GM19023 (cell line): ENCODE data around the gene TTBK1.

ENCODE experiments used
- ATAC-seq: cut with Tn5 transposase; IDR thresholded peaks from one replicate; pipeline ENCODE4 v1.9.1; 2021; ENCODE audit warnings: mild to moderate bottlenecking, moderate library complexity; ENCODE audit not compliant: unreplicated experiment

TTBK1 gene

DNA sequence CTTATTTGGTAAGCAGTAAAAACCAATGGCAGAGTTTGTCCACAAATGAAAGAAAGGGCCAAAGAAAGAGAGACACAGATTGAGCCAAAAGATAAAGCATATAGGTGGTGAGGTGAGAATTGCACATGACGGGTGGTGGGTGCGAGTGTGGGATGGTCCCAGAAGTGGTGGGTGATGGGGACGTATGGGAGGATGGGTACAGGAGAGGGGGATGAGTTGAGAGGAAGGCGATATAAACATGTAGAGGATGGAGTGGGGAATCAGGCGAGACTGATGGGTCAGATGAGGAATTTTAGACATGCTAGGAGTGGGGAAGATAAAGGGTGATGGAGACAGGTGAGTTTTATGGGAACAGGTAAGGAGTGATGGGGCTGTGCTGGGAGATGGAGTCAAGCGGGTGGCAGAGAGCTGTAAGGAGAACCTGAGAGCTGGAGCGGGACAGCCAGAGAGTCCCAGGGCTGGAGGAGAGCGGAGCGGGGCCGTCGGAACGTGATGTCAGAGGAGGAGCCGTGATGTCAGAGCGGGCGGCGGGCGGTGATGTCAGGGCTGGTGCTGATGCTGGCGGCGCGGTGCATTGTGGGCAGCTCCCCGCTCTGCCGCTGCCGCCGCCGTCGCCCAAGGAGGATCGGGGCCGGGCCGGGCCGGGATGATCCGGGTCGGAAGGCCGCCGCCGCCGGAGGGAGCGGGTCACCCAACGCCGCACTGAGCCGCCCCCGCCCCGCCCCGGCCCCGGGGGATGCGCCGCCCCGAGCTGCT lies at the start of gene TTBK1:
TSS of gene TTBK1 (plus strand) at position 574 of the 756 bp plus-strand sequence. CDS start 3,180 bp downstream, outside the sequence.
- ATAC-seq = no peak

DNA sequence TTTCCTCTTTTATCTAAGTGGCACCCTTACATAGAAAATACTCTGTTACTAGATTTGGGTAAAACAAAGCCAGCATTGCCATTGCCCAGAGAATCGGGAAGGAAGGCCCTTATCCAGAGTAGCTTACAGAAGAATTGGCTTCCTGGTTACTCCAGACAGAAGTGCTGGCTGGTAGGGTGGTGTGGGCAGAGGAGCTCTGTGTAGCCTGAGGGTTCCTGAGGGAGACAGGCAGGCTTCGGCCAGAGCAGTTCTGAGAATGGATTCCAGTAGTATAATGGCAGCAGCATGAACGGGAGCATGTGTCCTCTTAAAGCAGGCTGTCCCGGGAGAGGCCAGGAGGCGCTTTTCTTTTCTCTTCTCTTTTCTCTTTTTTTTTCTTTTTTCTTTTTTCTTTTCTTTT lies 49.4 kb upstream of the TTBK1 start:
- ATAC-seq = no peak

DNA sequence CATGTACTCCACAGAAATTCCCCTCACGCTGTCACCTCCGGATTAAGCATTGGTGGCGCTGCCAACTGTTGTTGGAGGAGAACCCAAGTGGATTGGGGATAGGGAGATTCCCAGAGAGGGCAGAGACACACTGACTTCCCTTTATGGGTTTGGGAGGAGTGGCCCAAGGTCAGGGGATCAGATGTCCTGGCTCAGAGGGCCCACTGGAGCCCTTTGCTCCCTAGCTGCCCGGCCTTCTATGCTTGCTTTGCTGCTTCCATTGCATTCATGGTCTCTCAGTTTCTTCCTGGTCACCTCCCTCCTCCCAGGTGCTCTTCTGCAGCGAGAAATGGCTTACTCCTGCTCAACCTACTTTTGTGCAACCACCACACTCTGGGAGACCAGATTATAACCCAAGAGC lies 46.9 kb upstream of the TTBK1 start:
- no peak for ATAC-seq

- ATAC-seq = no peak
Observed at GRCh38 chr6:43199912-43200311, 43.4 kb upstream of the TTBK1 start.

- no peak for ATAC-seq
Observed at GRCh38 chr6:43200541-43200940, 42.7 kb upstream of the TTBK1 start.

DNA sequence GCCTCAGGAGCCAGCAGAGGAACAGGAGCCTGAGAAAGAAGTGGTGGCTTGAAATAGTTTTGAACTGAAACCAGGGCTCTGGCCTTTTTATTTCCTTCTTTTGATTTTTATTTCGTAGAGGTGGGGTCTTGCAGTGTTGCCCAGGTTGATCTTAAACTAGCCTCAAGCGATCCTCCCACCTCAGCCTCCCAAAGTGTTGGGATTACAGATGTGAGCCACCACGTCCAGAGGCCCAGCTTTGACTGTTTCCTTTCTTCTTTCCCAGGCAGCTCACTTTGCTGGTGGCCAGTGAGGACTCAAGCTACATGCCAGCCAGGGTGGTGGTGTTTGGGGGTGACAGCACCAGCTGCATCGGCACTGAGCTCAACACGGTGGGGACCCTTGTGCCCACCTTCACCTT lies 40.8 kb upstream of the TTBK1 start:
- no peak for ATAC-seq

- no peak for ATAC-seq
Observed at GRCh38 chr6:43203029-43203717, 40.1 kb upstream of the TTBK1 start.

- no peak for ATAC-seq
Observed at GRCh38 chr6:43203718-43204095, 39.6 kb upstream of the TTBK1 start.

DNA sequence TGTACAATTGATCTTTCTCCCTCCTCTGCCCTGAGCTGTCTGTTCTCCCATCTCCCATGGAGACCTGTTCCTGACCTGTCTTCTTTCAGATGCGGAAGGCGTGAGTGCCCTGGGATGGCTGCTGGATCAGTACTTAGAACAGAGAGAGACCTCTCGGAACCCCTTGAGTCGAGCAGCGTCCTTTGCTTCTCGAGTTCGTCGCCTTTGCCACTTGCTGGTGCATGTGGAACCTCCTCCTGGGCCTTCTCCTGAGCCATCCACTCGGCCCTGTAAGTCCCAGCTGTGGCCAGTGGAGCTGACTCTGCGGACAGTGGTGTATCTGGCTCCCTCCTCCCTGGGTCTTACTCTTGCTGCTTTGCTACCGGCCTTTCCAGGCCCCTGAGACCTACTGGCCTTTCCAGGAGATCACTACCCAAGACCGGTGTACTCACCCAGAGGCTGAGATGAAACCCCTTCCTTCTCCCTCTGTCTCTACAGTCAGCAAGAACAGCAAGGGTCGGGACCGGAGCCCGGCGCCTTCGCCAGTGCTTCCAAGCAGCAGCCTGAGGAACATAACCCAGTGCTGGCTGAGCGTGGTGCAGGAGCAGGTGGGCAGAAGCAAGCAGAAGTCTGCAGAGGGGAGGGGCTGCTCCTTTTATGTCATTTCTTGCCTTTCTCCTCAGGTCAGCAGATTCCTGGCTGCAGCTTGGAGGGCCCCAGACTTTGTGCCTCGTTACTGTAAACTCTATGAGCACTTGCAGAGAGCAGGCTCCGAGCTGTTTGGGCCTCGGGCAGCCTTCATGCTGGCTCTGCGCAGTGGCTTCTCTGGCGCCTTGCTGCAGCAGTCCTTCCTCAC lies 38.8 kb upstream of the TTBK1 start:
- no peak for ATAC-seq

GRCh38 chr6:43205849-43206248 lies 37.4 kb upstream of the TTBK1 start:
- ATAC-seq = no peak

DNA sequence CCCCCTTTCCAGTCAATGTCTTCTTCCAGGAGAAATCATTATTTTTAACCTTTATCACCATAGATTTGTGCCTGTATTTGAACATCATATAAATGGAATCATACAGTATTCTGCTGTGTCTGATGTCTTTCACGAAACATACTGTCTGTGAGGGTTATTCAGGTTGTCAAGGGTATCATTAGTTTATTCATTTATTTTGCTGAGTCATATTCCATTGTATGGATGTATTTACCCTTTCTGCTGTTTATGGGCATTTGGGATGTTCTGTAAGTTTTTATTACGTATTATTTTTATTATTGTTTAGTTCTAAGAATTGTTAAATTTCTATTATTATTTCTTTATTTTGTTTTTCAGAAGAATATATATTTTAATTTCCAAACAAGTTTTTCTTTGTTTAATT lies 36.0 kb upstream of the TTBK1 start:
- no peak for ATAC-seq

DNA sequence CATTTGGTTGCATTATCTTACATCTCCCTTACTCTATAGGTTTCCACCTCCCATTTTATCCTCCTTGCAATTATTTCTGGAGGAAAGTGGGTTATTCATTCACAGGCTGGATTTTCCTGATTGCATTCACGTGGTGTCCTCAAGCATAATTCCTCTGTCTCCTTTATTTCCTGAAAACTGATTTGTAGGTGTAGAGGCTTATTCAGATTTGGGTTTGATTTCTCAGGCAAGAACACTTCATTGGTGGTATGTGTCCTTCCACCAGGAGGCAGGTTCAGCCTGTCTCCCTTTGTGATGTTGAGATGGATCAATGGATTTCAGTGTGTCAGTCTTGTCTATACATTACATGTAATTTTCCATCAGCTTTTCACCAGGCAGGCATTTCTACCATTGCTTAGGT lies 31.3 kb upstream of the TTBK1 start:
- ATAC-seq = no peak

GRCh38 chr6:43213431-43213830 lies 29.9 kb upstream of the TTBK1 start:
- no peak for ATAC-seq

GRCh38 chr6:43215066-43215465 lies 28.2 kb upstream of the TTBK1 start:
- ATAC-seq = no peak

DNA sequence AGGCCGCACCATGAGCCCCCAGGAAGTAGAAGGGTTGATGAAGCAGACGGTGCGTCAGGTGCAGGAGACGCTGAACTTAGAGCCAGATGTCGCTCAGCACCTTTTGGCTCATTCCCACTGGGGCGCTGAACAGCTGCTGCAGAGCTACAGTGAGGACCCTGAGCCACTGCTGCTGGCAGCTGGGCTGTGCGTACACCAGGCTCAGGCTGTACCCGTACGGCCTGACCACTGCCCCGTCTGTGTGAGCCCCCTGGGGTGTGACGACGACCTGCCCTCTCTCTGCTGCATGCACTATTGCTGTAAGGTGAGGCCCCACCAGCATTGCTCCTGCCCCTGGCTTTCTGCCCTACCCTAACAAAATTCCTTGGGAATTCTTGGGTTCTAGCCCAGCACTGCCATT lies 27.1 kb upstream of the TTBK1 start:
- no peak for ATAC-seq

DNA sequence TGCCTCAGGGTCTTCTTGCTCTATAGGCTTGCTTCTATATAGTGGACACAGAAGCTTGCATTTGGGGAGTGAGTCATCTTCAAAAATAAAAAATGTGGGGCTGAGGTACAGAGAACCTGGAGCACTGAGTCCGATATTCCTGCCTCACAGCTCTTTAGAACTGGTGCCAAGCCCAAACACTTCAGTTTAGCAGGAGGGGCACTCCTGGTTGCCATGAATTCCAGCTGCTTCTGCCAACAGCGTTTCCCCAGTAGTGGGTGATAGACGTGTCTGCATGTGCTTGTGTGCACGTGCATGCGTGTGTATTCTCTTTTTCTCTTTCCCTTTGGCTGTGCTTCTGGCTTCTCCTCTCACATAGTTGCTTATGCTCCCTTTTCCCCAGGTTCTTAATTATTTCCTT lies 25.9 kb upstream of the TTBK1 start:
- ATAC-seq = no peak

GRCh38 chr6:43219119-43219518 lies 24.2 kb upstream of the TTBK1 start:
- no peak for ATAC-seq

- ATAC-seq = no peak
Observed at GRCh38 chr6:43219814-43220213, 23.5 kb upstream of the TTBK1 start.

- ATAC-seq = no peak
Observed at GRCh38 chr6:43220439-43220951, 22.8 kb upstream of the TTBK1 start.

DNA sequence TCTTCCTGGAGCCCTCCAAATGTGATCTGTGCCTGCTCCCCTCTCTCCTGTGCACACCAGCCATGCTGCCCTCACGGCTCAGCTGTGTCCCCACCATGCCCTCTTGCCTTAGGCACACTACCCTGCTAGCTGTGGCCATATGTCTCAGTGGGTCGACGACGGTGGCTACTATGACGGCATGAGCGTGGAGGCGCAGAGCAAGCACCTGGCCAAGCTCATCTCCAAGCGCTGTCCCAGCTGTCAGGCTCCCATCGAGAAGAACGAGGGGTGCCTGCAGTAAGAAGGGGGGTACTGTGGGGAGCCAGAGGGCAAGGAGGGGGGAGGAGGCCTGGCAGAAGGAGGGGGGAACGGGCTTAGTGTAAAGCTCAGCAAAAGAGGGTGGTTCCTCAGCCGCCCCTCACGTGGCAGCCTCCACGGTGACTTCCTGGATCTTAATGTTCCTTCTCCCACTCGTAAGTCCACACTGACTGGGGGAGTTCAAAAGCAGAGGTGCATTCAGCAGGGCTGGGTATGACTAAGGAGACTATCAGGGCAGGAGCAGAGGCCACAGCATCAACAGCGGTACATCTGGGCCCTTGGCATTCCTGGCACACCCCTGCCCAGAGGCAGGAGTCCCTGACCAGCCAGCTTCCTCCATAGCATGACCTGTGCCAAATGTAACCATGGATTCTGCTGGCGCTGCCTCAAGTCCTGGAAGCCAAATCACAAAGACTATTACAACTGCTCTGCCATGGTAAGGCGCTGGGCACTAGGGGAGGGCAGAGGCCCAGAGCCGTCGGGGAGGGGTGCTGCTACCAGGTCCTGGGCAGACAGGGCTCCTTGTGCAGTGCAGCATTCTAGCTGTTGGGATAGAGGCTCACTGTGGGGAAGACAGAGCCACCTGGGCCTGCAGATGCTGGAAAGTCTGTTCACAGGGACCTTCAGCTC lies 22.0 kb upstream of the TTBK1 start:
- no peak for ATAC-seq
